GM12873 (cell line): ENCODE measurements around the gene KRT35.

Experiments used
- TF ChIP-seq, protein P1 (sequence below): IDR thresholded peaks from 2 replicates; pipeline ENCODE4 v1.5.1; 2012; ENCODE audit warnings: low read depth, mild to moderate bottlenecking, moderate library complexity, low read length, control low read depth; ENCODE audit not compliant: insufficient read depth; ENCODE audit errors: missing control alignments

Gene KRT35

DNA sequence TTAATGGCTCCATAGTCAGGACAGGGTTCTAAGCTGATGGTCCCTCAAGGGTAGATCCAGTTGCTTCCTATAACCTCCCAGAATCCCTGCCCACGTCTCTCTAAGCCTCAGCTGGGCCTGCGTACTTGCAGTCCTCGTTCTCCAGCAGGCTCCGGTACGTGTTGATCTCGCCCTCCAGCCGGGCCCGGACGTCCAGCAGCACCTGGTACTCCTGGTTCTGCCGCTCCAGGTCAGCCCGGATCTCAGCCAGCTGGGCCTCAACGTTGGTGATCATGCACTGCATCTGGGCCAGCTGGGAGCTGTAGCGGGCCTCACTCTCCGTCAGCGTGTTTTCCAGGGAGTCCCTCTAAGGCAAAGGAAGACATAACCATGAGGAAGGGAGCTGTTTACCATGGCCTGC, 18.2 kb downstream of the KRT35 start:
- TF ChIP-seq, protein P1, sequence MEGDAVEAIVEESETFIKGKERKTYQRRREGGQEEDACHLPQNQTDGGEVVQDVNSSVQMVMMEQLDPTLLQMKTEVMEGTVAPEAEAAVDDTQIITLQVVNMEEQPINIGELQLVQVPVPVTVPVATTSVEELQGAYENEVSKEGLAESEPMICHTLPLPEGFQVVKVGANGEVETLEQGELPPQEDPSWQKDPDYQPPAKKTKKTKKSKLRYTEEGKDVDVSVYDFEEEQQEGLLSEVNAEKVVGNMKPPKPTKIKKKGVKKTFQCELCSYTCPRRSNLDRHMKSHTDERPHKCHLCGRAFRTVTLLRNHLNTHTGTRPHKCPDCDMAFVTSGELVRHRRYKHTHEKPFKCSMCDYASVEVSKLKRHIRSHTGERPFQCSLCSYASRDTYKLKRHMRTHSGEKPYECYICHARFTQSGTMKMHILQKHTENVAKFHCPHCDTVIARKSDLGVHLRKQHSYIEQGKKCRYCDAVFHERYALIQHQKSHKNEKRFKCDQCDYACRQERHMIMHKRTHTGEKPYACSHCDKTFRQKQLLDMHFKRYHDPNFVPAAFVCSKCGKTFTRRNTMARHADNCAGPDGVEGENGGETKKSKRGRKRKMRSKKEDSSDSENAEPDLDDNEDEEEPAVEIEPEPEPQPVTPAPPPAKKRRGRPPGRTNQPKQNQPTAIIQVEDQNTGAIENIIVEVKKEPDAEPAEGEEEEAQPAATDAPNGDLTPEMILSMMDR = no peak

DNA sequence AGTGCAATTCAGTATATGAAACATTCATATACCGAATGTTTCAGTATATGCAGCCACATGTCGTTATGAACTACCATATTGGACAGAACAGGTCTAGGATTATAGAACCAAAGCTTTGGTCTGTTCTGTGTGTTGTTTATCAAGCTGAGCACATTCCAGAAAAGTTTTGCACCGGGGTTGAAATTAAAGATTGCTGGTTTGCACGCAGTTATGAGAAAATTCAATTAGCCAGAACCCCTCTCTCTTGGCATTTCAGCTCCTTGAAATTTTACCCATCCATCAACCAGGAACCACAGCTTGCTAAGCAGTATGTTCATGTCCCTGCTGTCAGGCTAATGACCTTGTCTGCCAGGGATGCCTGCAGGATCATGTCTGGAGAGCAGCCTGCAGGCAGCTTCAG, 23.3 kb downstream of the KRT35 start:
- TF ChIP-seq, protein P1 = no peak

DNA sequence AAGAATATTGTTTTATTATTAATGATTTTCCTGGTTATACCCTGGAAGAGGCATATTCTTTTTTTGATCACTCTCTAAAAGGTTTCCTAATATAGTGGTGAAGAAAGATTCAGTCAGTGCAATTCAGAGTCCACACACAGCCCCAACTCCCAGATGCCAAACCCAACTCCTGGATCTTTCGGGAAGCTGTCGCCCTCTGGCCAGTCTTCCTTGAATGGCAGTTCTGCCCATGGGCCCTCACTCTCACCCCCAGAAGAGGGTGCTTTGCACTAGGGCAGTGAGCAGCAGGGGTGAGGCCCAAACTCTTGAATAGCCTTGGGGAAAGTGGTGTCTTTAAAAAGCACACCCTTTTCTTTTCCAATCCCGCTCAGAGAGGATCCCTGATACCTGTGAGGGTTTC, 24.7 kb downstream of the KRT35 start:
- TF ChIP-seq, protein P1 = no peak

DNA sequence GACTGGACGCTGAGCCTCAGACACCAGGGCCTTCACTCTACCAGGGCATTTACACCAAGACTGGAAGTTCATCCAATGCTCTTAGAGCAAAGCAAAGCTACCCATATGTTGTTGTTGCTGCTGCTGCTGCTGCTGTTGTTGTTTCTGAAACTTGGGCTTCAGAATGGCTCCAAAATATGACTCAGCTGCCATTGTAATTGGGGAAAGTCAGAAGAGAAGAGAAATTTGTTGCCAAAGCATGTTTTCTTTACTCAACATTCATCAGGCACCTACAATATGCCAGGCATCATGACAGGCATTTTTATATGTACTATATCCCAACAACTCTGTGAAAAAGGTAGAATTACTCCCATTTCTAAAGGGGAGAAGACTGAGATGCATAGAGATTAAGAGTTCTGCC, 25.7 kb downstream of the KRT35 start:
- TF ChIP-seq, protein P1 = no peak

DNA sequence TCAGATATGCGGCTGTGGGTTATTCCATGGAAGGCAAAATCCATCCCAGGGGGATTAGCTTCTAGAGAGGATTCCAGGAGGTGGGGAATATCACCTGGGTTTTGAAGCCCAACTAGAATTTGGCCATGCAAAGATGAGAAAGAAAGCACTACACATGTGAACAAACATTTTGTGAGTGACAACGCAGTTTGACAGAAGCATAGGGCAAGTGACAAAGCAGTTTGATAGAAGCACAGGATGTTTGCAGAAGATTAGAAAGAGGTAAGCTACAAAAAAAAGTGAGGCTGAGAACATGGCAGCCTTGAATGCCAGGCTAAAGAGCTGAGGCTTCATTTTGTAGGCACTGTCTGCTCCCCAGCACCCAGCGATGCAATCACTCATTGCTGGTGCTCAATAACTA, 27.9 kb downstream of the KRT35 start:
- TF ChIP-seq, protein P1 = no peak

DNA sequence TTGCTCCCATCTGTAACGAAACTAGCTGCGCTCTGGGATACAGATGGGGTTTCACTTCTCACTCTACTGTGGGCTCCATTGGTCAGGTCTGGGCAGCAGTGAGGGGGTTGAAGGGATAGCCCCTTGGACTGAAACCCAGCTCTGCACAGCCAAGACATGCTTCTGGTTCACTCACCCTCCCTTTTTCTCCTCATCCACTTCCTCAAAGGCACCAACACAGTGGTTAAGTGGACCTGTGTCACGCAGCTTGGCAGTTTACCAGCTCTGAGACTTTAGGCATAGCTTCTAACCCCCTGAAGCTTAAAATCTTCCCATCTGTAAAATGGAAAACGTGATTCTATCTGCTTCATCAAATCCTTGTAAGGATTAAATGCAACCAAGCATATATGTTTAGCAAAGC, 28.7 kb downstream of the KRT35 start:
- TF ChIP-seq, protein P1 = no peak

DNA sequence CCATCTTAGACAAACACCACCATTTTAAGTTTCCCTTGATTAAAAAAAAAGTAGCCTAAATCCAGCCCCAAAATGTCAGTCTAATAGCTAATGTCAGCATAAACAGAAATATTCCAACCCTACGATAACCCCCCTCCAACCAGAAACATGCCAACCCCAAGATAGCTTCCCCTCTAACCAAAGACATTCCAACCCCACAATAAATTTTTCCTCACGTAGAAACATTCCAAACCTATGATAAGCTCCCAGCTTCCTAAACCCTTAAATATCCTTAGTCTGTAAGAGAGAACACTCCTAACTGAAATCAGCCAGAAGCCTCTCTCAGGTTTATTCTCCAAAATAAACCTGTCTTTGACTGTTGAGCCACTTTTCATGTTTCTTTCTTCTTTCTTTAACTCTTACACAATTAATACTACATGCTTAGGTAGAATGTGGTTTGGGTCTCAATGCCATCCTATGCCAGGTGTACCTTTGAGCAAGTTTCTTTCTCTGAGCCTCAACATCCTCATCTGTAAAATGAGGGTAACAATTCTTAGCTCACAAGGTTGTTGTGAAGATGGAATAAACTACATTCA, 29.7 kb downstream of the KRT35 start:
- TF ChIP-seq, protein P1 = no peak
